CD4-positive, alpha-beta T cell treated with Interleukin-2 at 100 ng/mL for 4 hours (primary cell): Measurements from ENCODE around the gene ZNF474.
"Not testable (repeated sequence)": the region's sequence is repeated elsewhere in the genome, so short reads cannot be mapped to it uniquely, and the experiment has no call there.

Experiments used
- DNase-seq: peaks from one replicate; pipeline ENCODE4 v3.0.0-alpha.2; 2020; ENCODE audit warnings: low spot score

The ZNF474 gene

DNA sequence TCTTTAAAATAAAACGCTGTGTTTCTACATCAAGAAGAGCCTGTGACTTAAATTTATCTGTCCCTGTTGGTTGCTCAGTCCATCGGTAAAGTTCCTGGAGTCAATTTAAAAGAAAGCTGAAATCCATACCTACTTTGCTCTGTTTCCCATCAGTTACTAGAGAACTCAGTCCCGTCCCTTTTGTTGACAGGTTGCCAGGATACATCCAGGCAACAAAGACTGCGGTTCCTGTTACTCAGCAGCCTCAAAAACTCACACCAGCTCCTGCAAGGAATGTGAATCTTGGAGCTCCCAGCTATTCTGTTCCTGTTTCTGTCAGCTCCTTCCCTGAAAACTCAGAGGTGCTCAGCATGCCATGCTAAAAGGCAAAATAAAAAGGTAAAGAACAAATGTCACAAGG is at the start of gene ZNF474:
Gene ZNF474 (plus strand): TSS at position 241 of the 400 bp plus-strand sequence. CDS start 22,445 bp downstream, outside the sequence.
- no peak for DNase-seq

DNA sequence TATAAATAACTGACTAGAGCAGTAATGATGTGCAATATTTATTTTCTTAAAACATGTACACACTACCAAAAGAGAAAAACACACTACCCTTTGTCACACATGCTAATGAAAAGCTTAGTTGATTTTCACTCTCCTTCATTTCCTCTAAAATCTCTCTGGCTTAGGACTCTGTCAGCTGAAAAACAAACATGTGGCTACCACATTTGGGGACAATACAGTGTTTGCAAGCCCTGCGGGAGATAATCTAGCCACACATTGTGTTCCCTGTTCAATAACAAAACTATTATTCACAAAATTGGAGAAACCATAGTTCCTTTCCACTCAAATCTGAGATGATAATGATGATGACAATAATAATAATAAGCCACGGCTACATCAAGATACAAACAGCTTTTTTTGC is 47.8 kb upstream of the ZNF474 start:
- no peak for DNase-seq

DNA sequence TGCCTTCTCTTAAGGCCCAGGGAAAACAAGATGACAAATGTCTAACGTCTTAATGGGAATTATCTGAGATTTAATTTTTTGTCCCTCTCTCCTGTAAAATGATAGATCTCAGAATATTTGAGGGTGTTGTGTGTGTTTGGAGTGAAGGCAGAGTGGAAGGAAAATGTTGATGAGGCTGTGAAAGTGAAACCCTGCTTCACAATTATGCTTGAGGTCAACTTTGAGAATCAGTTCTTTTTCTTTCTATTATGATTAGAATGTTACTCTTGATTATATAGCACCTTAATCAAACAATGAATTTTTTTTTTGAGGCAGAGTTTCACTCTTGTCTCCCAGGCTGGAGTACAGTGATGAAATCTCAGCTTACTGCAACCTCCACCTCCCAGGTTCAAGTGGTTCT is 45.8 kb upstream of the ZNF474 start:
- no peak for DNase-seq

DNA sequence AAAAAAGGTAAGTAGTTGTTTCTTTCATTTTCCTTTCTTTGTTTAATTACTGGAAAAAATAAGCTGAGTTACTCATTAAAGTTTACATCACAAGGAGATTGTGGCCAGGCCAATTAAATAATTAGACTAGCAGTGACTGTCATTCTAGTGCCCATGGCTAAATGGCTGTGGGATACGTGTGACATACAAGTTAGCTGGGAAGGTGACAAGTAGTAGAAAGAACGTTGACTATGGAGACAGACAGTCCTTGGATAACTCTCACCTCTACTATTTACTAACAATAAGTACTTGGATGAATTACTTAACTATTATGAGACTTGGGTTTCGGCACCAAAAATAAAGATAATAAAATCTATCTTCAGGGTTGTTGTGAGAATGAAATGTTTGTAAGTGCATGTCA is 44.3 kb upstream of the ZNF474 start:
- no peak for DNase-seq

GRCh38 chr5:122089096-122090013 is 40.0 kb upstream of the ZNF474 start:
- DNase-seq = no peak

DNA sequence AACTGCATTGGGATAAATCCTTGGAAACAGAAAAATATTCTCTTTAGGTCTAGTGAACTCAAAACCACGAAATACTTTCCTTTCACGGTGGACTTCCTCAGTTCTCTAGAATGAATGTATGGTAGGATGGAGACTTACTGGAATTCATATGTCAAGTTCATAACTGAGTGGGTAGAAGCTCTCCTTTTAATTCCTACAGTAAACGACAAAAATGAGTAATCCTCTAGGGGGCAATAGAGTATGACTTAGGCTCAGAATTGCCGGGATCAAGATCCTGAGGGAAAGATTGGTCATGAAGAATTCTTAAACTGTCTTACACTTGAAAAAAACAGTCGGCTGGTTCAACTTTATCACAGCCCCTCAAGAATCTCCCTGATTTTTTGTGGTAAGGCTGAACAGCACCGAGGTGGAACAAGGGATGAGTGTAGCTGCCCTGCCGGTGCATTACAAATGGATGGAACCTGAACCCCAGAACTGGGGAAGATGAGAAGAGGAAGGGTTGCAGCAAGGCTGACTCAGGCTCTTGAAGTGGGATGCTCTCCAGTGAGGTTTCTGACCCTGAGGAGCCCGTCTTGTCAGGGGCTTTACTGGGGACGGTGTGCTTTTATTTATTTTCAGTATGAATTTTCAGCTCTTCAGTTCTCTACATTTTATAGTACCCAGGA is 37.3 kb upstream of the ZNF474 start:
- no peak for DNase-seq

- DNase-seq = no peak
These were observed 35.7 kb upstream of the ZNF474 start for GRCh38 chr5:122093415-122094180.

GRCh38 chr5:122094251-122094650 is 35.1 kb upstream of the ZNF474 start:
- DNase-seq = not testable (repeated sequence)

- no peak for DNase-seq
These were observed 34.2 kb upstream of the ZNF474 start for GRCh38 chr5:122095158-122095557.

- DNase-seq = no peak
These were observed 32.0 kb upstream of the ZNF474 start for GRCh38 chr5:122097391-122097790.

DNA sequence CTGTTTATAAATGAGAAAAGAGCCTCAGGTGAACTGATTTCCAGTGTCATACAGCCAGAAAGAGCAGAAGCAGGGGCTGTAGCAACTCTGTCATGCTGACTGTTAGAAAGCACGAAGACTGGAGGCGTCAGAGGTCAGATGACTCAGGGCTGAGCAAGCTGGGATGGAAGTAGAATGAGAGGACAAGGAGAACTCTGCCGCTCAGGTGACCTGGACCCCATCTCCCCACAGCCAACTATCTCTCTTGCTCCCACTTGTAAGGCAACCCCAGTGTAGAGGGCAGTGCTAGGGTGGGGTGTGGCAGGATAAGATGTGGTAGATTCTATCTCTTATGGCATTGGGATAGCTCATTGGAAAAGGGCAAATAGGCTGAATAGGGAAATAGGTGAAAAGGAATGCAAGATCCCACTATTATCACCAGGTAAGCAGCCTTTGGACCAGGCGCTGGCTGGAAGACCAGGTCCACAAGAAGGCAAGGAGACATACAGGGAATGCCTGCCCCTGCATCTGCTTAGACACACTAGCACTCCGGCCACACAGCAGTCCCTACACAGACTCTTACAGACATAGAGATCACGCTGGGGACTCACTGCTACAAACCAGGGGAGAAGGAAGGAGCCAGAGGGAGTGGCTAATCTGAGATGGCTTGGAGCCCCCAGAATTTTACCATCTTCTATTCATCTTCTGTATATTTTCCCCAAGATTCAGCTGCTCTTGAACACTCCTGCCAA is 30.1 kb upstream of the ZNF474 start:
- DNase-seq = no peak

- no peak for DNase-seq
These were observed 27.6 kb upstream of the ZNF474 start for GRCh38 chr5:122101636-122102285.

DNA sequence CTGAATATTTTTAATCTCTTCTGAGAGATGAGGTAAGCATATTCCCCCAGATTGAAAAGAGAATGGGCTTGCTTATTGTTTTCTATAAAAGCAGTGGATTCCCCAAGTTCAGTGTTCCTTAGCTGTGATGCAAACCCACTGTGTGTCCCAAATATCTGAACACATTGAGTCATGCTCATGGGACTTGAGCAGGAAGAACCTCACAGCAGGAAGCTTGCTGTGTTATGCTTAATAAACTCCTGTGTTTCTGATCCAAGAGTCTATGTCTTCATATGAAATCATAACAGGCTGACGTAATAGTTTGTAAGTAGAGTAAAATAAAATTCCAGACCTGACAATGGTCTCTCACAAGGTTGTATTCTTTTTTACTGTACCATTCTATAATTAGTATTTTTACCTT is 26.5 kb upstream of the ZNF474 start:
- DNase-seq = no peak

DNA sequence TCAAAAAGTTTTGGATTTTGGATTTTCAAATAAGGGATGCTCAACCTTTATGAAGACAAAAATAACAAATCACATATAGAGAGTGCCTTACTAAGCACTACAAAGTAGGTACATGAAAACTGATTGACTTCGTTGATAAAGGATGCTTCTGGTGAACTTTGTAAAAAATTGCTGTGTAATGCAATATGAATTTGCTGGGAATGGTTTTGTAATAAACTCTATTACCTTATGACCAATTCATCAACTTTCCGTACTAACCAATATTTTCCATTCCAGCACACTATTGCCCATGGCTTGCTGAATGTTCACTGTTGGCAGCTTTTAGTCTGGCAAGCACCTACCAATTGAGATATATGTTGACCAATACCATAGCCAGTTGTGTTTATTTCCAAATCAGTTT is 23.4 kb upstream of the ZNF474 start:
- DNase-seq = no peak

DNA sequence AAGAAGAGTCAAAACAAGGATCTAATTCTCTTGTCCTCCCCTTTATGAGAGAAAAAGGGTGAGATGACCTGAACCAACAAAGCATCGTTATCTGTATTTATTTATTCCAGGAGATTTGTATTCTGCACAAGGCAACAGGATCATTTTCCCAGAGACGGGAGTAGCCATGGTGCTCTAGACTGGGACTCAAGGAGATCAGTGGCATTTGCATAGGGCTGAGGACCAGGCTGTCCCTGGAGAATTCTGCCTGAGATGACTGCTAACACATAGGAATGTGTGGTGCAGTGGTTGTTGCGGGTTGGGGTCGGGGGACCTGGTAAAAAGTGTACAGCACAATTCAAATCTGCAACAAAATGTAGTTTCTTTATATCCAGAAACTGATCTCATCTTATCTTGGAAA is 22.3 kb upstream of the ZNF474 start:
- DNase-seq = no peak

DNA sequence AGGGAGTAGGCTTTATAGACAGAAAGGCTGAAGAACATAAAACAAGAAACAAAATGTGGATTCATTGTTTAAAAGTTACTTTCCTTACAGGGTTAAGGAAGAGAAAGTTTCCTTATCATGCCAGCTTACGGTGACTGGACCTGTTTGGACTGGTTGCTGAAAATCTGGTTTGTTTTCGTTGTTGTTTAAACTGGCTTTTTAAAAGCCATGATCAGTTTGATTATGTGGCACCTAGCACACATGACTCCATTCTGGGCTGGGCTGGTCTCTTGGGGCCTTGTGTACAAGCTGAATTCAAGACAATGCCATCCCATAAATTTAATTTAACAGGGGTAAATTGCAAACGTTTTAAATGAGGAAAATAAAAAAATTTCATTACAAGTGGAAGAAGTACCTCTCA is 18.4 kb upstream of the ZNF474 start:
- DNase-seq = no peak

DNA sequence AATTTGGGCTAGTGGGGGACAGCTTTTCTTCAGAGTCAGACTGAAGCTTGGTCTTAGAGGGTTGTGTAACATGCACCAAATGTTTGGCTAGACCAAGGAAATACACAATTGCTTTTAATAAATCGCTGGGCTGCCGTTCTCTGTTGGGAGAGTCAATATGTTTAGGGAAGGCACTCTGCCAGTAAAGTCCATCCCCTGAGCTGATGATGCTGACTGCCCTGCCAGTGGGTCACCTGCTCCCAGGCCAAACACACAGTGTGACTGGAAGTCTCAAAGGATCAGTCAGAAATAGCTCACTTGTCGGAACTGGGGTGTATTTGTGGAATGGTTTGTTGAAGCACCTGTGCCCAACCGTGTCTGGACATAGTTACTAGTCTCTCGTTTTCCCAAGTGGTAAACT is 17.9 kb upstream of the ZNF474 start:
- DNase-seq = no peak

GRCh38 chr5:122112063-122112462 is 17.3 kb upstream of the ZNF474 start:
- no peak for DNase-seq

DNA sequence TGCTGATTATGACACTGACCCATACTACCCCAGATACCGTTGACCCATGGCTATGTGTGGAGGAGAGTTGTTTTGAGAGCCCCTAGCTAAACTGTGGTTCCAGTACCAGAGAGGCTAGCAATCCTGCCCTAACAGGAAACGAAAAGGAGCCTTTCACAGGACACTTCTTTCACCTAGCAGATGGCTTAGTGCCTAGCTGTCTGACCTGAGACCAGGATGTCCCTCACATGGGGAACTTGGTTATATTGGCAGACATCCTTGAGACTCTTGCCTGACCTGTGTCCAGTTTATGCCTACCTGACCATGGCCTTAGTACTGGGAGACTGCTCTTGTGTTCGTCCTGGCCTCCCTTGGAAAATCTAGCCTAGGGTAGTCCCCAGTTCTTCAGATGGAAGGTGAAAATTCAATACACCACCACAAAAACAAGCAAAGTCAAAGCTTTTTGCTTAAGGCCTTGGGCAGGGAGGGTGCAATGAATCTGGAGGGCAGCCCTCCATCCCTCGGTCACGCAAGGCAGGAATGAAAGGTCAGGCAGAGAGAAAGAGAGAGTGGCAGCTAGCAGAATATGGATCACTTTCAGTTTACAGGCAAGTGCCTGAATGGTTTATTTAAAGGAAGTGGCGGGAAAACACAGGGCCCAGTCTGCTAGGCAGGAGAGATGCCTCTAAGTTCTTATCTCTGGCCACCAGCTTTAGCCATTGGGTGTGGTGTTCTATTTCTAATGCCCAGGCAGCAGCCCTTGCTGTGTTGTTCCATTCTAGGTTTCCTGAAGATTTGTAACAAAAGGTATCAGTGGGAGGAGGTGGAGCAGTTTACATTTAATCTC is 16.4 kb upstream of the ZNF474 start:
- DNase-seq = no peak

DNA sequence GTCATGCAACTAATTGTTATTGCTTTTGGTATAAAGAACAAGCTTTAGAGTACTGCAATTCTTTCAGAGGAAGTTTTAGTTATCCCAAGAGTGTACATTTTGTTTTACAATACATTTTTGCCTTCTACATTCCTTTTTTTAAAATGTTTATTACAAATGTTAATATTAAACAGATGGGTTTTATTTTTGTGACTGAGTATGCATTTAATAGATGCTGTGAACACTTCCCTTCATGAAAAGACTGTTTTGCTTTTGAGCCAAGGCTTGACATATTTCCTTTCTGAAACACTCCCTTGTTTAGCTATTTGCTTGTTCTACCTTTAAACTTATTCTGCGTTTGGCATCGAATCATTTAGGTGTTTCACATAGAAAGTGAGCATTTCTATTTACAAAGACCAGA is 14.8 kb upstream of the ZNF474 start:
- DNase-seq = no peak
